A673 (cell line): ENCODE results near the gene TXNL4B. TPM values are rescaled to one million over a fixed set of nuclear protein-coding genes. Genes with fewer than 3 reads are reported as not detected.

ENCODE experiments used
- BruUV-seq: library from RNA; stranded (reverse); fragments of 400-500 nt; replicated peaks from 2 replicates; lab custom pipeline; 2021; lab: Mats Ljungman, UMichigan
- CTCF ChIA-PET: fragments of 300-600 bp; sonication (Branson Sonifier 250); formaldehyde crosslinking; loops from one replicate; lab custom pipeline; 2022; ENCODE audit warnings: antibody characterized with exemption; lab: Charles Lee
- POLR2A ChIA-PET: fragments of 300-600 bp; sonication (Branson Sonifier 250); formaldehyde crosslinking; loops from one replicate; lab custom pipeline; 2022; ENCODE audit warnings: antibody characterized with exemption; ENCODE audit not compliant: low non-redundant PET; lab: Charles Lee
- DNase-seq: peaks from one replicate; pipeline ENCODE4 v3.0.0-alpha.2; 2015; ENCODE audit warnings: low spot score
- H3K27ac ChIP-seq: fragments of 200-600 bp; sonication (generic); 2 replicates; pipeline ENCODE4 v1.5.1; 2016; ENCODE audit warnings: mixed run types, low read depth, mild to moderate bottlenecking, mixed read lengths, antibody characterized with exemption, low read length; ENCODE audit not compliant: poor library complexity, severe bottlenecking
- H3K27me3 ChIP-seq: fragments of 200-600 bp; sonication (generic); replicated peaks from 2 replicates; pipeline ENCODE4 v1.6.1; 2017; ENCODE audit warnings: mixed run types, low read depth, mild to moderate bottlenecking, mixed read lengths, antibody characterized with exemption, low read length; ENCODE audit not compliant: insufficient read depth, poor library complexity
- H3K36me3 ChIP-seq: fragments of 200-600 bp; sonication (generic); 2 replicates; pipeline ENCODE4 v1.6.1; 2016; ENCODE audit warnings: mixed run types, mild to moderate bottlenecking, mixed read lengths, antibody characterized with exemption, low read length; ENCODE audit not compliant: insufficient read depth, poor library complexity, severe bottlenecking
- H3K4me1 ChIP-seq: fragments of 200-600 bp; sonication (generic); 2 replicates; pipeline ENCODE4 v1.6.1; 2017; ENCODE audit warnings: mixed run types, mild to moderate bottlenecking, mixed read lengths, antibody characterized with exemption, low read length; ENCODE audit not compliant: insufficient read depth, poor library complexity, severe bottlenecking
- H3K4me3 ChIP-seq: fragments of 200-600 bp; sonication (generic); 2 replicates; pipeline ENCODE4 v1.5.1; 2016; ENCODE audit warnings: low read depth, mixed run types, mild to moderate bottlenecking, mixed read lengths, low read length; ENCODE audit not compliant: poor library complexity, severe bottlenecking
- H3K9me3 ChIP-seq: fragments of 200-600 bp; sonication (generic); 2 replicates; pipeline ENCODE4 v1.6.1; 2016; ENCODE audit warnings: mixed run types, low read depth, mild to moderate bottlenecking, mixed read lengths, antibody characterized with exemption, low read length; ENCODE audit not compliant: poor library complexity, severe bottlenecking
- CTCF ChIP-seq: fragments of 300-800, 200-600 bp; sonication (generic); conservative IDR thresholded peaks from 2 replicates; pipeline ENCODE4 v1.5.1; 2017; ENCODE audit warnings: low read depth, mild to moderate bottlenecking, antibody characterized with exemption, low read length, moderate library complexity, mixed read lengths
- EZH2 ChIP-seq: fragments of 200-600 bp; sonication (generic); IDR thresholded peaks from 2 replicates; pipeline ENCODE4 v1.6.1; 2017; ENCODE audit warnings: borderline replicate concordance, low read depth, mild to moderate bottlenecking, mixed read lengths, antibody characterized with exemption, low read length; ENCODE audit not compliant: poor library complexity, severe bottlenecking
- intact Hi-C: fragments of 100-400 bp; cut with micrococcal nuclease; formaldehyde crosslinking; loops from one replicate; pipeline ENCODE4 v1.10.0; 2022; ENCODE audit not compliant: unreplicated experiment
- total RNA-seq: library from RNA; stranded (reverse); gene quantifications from 2 replicates; pipeline ENCODE4 v1.2.3, GENCODE V29; 2021

The TXNL4B gene
- total RNA-seq, 1 experiment from 2014 or later: 15.8 TPM

- DNase-seq: peak; percentile 43
- Histone ChIP-seq H3K27ac (no peak overlapping the region), H3K4me3 (no peak overlapping the region), H3K27me3 (no peaks in the 10 kb centered on the region), H3K9me3 (no peaks in the 10 kb centered on the region), H3K4me1 (no peaks in the 10 kb centered on the region), H3K36me3 (no peaks in the 10 kb centered on the region)
- intact Hi-C loops: no loop called here
- BruUV-seq: no TSS peak
- CTCF ChIA-PET: interaction anchor here (0.6 kb wide), 1 partner anchor 33 kb away, joined by 3 read pairs; no protein-coding TSS in a partner anchor
- POLR2A ChIA-PET: no interaction called here
- TF ChIP-seq CTCF (peak; percentile 66), EZH2 (no peak)
Measured at GRCh38 chr16:72066747-72067146, 26.7 kb downstream of the TXNL4B start.

- Histone ChIP-seq H3K9me3 (no peaks in the 10 kb centered on the region), H3K4me3 (no peak overlapping the region), H3K36me3 (no peaks in the 10 kb centered on the region), H3K27me3 (no peaks in the 10 kb centered on the region), H3K4me1 (no peaks in the 10 kb centered on the region), H3K27ac (no peak overlapping the region)
- TF ChIP-seq EZH2 (no peak), CTCF (no peak)
- intact Hi-C loops: no loop called here
- POLR2A ChIA-PET: interaction anchor here (0.8 kb wide), 1 partner anchor 1151 kb away, joined by 4 read pairs; no protein-coding TSS in a partner anchor
- no peak for DNase-seq
- BruUV-seq: no TSS peak
- CTCF ChIA-PET: no interaction called here
Measured at GRCh38 chr16:72064361-72064894, 29.0 kb downstream of the TXNL4B start.

GRCh38 chr16:72061564-72061963 is 31.9 kb downstream of the TXNL4B start:
- H3K9me3 ChIP-seq: no peaks in the 10 kb centered on the region
- H3K4me3 ChIP-seq: no peak overlapping the region
- no peaks in the 10 kb centered on the region for H3K36me3 ChIP-seq
- POLR2A ChIA-PET: no interaction called here
- H3K27ac ChIP-seq: no peak overlapping the region
- CTCF ChIA-PET: no interaction called here
- DNase-seq: no peak
- BruUV-seq: no TSS peak
- no peaks in the 10 kb centered on the region for H3K4me1 ChIP-seq
- no peaks in the 10 kb centered on the region for H3K27me3 ChIP-seq
- TF ChIP-seq EZH2: no peak
- TF ChIP-seq CTCF: no peak
- intact Hi-C loops: no loop called here
